ENCODE results near the gene TMEM131L. TPM values are rescaled to one million over a fixed set of nuclear protein-coding genes. Genes with fewer than 3 reads are reported as not detected.
"Not testable (repeated sequence)": the region's sequence is repeated elsewhere in the genome, so short reads cannot be mapped to it uniquely, and the experiment has no call there.

The TMEM131L gene
- total RNA-seq, 1 donor from 2014 or later = 14.0 TPM

DNA sequence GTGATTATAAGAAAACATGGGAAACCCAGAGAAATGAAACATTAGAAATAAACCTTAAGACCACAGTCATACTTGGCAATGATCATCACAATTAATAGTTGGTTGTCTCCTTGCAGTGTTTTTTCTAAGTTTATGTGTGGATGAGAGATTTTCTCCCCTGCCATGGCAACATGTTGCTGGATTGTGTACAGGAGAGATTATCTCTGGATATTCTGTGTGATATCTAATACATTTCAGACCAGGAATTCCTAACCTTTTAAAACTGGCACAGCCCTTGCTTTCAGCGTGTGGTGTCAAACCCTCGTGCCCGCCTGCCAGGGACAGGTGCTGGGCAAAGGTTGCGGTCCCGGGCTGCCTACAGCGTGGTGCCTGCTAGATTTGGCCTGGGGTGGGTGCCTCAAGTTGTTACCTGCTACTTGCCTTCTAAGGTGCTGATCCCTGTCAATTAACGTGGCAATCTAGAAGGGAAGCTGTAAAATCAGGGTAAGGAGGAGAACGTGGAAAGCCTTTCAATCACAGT, 100.5 kb downstream of the TMEM131L start:
- DNase-seq (ENCODE audit: low spot score) (peak; percentile 93), ATAC-seq (peak; percentile 76)

DNA sequence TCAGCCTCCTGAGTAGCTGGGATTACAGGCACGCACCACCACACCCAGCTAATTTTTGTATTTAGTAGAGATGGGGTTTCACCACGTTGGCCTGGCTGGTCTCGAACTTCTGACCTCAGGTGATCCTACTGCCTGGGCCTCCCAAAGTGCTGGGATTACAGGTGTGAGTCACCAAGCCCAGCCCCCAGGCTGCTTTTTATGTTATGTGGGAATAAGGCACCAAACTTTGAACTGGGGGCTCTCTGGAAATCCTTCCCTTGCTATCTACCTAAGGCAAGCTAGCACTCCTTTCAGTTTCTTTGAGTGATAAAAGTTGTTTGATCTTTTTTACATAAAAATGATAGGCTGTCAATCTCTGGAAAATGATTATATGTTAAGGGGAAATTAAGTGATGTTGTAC, 101.5 kb downstream of the TMEM131L start:
- DNase-seq (ENCODE audit: low spot score); ATAC-seq: not testable (repeated sequence)

DNA sequence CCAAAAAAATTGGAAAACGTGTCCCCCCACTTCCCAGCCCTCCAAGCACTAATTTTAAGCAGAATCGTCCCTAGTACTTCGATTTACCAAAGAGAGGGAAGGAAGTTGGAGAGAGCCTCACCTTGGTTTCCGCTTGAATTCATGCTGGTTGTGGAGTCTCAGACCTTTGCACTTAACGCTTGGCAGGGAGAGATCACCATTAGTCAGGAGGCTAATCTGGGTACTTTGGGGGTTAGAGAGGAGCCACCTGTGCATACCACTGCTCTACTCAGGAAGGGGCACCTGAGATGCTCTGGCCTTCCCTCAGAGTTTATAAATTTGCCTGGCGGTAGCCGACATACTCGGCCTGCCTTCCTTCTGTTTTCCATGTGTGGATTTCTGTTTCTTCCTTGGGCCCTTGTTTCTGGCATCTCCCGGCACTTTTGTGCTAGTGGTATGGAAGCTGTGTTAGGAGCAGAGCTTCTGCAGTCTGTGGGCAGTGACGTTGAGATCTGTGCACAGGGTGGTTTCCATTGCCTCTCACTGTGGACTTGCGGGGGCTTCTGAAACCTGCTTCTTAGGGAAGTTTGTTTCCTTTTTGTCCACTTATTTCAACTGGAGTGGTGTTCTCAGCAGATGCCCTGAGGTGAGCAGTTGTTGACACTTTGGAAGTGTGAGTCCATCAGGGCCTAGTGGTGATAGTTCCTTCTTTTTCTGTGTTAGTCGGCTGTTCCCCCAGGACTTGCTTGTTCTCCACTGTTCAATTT, 104.2 kb downstream of the TMEM131L start:
- ATAC-seq (peak; percentile 49), DNase-seq (ENCODE audit: low spot score) (no peak)

DNA sequence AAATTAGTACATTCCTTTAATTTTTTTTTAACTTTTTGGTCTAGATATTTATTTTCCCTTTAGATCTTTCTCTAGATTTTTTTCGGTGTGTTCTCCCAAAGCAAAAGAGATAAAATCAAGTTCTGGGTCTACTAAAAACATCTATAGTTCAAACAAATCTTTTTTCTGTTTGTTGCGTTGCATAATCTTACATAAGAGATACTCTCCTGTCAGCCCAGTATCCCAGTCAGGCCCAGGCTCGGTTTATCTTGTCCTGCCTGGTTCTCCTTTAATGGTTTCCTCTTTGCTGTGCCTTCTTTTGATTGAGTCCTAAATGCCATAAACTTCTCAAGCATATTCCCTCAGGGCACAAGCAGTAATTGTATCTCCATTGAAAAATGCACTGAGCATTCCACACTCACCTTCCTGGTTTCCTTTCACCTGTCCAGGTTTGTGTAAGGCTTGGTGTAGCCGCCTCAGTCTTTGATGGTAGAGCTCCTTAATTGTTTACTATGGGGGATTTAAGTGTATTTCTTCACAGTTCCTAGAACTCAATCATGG, 104.9 kb downstream of the TMEM131L start:
- DNase-seq (ENCODE audit: low spot score) = no peak
- ATAC-seq = peak; percentile 35

DNA sequence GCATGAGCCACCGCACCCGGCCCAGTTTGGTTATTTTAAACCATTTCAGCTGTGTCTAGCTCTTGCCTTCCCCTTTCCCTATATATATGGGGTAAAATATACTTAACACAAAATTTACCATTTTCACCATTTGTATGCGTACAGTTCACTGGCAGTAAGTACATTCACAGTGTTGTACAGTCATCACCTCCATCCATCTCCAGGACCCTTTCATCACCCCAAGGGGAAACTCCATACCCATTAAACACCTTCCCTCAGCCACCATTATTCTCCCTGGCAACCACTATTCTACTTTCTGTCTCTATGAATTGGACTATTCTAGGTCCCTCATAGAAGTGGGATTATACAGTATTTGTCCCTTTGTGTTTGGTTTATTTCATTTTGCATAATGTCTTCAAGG, 106.4 kb downstream of the TMEM131L start:
- no peak for DNase-seq (ENCODE audit: low spot score)

DNA sequence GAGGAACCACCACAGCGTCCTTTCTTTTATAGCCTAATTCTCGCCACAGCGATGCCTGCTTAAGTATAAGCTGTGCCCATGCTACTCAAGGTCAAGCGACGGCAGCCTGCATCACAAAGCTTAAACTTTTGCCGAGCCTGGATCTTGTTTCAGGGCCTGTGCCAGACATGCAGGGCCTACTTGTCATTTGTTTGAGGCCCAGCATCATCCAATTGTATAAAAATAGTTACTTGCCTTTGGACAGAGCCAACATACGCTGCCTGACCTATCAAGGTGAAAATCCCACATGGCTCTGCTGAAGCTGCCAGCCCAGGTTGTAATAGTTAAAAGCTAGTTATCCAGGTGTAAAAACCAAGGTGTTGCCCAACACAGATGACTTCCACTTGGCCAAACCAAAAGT, 107.1 kb downstream of the TMEM131L start:
- ATAC-seq (peak; percentile 11), DNase-seq (ENCODE audit: low spot score) (no peak)

More for the DNA sequence above, 106.4 kb downstream of the TMEM131L start:
- ATAC-seq = no peak

DNA sequence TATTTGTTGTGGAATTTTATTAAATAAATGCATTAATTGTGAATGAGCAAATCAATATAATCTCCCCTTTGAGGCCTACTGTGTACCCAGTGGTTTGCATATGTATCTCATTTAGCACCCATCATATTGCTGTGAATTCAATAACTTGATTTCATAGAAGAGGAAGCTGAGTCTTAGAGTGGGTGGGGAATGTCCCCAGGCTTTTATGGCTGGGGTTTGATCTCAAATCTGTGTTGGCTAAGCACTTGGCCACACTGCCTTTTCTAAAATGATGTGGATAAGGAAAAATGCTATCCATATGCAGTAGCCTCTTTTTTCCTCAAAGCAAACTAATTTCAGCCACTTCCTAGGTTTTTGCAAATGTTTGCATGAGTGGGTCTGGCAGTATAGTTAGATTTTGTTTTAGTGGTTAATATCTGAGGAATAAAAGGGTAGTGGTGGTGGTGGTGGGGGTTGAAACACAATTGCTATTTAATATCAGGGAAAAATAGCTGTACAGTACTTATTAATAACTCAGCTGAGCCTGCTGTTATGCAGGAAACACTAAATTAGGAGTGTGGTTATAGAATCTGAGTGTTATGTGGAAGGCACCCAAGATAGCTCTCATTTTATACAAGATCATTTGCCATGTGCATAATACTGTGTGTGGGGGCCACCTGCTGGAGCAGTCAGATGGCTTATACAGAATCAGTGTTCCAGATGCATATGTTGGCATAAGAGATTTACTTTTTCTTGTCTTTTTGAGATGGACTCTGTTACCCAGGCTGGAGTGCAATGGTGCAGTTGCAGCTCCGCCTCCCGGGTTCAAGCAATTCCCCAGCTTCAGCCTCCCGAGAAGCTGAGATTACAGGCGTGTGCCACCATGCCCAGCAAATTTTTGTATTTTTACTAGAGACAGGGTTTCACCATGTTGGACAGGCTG, 108.0 kb downstream of the TMEM131L start:
- ATAC-seq (peak; percentile 75), DNase-seq (ENCODE audit: low spot score) (no peak)

DNA sequence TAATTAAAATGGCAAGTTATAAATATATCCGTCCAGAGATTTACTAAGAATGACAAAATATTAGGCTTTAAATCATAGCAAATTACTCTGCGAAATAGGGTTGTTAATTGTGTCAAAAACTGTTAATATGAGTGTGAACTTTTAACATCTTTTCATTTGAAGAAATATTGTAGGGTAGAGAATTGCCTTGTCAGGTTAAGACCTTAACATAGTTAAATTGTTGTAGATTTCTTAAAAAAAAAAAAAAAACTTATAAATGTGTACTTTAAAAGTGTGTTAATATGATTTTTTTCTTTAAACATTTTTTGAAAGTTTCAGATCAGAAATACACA, 110.2 kb downstream of the TMEM131L start:
- no peak for ATAC-seq
- no peak for DNase-seq (ENCODE audit: low spot score)

DNA sequence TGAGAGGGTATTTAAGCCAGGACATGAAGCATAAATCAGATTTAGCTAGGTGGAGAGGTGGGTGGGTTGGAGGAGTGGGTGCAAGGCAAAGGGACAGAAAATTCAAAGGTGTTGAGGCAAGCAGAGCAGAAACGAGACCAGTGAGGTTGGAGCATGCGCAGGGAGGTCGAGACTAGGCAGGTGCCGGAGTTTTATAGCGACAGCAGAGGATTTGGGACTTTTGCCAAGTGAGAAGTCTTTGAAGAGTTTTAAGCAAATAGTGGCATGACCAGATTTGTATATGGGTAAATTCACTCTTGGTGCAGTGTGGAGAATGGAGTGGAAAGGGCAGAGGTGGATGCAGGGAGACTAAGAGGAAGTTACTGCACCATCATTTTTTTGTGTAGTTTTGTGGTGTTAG, 110.9 kb downstream of the TMEM131L start:
- DNase-seq (ENCODE audit: low spot score) (no peak), ATAC-seq (peak; percentile 41)

DNA sequence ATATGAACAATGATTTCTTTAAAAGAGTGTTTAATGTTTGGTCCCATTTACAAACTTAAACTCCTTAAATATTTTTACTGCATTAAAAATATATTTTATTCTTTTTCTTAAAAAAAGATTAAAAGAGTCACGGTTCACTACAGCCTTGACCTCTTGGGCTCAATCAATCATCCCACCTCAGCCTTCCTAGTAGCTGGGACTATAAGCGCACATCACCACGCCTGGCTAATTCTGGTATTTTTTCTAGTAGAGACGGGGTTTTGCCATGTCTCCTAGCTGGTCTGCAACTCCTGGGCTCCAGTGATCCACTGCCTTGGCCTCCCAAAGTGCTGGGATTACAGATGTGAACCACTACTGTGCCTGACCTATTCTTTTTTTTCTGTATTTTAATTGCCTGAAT, 113.2 kb downstream of the TMEM131L start:
- ATAC-seq (no peak), DNase-seq (ENCODE audit: low spot score) (no peak)

DNA sequence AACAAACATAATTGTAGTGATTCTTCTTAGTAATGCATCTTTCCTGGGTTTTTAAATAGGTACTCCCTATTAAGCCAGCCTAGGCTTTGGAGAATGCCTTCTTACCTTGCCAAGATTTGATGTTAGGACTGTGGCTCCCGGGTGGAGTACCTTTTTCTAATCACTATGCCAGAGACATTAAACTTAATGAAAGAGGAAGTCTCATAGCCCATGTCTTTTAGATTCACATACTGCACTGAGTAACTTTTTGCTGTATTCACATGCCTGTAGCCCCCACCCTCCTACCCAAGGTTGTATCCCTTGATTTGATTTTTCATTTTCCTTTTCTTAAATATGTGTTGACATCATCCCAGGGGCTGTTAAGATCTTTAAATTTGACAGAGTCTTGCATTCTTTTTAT, 113.7 kb downstream of the TMEM131L start:
- ATAC-seq = no peak
- no peak for DNase-seq (ENCODE audit: low spot score)

DNA sequence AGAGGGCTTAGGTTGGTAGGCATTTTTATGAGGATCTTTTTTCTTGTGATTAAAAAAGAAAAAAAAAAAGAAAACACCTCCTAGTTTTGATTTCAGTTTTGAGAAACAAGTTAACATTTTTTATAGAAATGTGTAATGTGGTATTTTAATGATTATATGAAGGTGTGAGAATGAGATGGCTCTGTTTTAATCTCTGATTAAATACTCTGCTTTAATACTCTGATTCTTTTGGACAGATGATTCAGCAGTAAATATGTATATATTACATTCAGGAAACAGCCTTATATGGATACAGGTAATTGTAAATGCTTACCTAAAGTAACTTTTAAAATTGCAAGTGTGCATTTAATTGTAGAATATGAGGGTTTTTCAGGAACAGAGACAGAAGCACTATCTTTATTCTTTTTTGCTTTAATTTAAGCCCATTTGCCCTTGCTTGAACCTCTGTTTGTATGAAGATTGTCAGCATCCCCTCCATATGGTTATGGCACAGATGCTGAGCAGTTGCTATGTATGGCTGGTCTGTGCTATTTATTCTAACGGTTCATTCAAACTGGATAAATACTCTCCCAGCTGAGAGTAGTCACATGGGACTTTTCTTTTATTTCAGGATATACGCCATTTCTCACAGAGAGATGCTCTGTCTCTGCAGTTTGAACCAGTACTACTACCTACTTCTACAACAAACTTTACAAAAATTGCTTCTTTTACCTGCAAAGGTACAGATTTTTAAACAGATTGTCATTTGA, 117.0 kb downstream of the TMEM131L start:
- ATAC-seq = no peak
- DNase-seq (ENCODE audit: low spot score) = no peak

DNA sequence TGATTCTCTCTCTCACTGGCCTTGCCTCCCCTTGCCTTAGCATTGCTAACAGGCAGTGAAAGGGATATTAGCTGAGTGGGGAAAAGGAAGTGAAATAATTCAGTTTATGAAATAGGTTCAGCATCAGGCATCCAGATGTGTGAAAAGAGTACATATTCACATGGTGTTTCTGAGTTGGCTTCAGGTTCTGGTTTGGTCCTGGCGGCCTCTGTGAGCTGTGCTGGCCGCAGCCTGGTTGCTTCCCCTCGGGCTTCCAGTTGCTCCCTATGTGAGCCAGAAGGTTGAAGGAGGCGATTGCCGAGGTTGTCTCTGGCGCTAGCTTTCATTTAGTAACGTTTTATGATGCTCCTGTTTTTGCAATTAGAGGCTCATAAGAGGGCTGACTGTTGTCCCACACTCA, 118.9 kb downstream of the TMEM131L start:
- ATAC-seq (no peak), DNase-seq (ENCODE audit: low spot score) (no peak)

DNA sequence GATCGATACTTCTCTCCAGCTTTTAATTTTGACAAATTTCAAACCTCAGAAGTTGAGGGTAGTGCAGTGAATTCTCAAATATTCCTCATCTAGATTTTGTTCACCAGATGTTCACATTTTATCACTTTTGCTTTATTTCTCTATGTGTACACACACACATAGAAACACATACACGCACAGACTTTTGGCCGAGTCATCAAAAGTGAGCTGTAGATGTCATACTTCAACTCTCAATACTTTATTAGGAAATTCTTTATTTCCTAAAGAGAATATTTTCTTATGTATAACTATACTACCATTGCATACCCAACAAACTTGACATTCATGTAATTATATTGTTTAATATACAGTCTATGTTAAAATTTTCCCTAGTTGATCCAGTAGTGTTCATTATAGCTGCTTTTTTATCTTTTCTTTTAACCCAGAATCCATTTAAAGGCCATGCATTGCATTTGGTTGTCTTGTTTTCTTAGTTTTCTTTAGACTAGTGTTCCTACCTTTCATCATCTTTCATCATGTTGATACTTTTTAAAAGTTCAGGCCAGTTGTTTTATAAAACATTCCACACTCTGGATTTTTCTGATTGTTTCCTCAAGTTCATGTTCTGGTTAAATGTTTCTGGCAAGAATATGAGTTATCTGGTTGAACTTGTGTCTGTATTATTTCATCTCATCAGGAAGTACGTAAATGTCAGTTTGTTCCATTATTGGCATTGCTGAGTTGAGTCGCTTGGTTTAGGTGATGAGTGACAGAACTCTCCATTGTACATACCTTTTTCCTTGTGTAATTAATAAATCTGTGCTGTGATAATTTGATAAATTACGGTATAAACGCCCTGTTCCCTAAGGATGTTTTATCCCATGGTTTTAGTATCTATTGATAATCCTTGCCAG, 123.8 kb downstream of the TMEM131L start:
- no peak for ATAC-seq
- DNase-seq (ENCODE audit: low spot score) = no peak

DNA sequence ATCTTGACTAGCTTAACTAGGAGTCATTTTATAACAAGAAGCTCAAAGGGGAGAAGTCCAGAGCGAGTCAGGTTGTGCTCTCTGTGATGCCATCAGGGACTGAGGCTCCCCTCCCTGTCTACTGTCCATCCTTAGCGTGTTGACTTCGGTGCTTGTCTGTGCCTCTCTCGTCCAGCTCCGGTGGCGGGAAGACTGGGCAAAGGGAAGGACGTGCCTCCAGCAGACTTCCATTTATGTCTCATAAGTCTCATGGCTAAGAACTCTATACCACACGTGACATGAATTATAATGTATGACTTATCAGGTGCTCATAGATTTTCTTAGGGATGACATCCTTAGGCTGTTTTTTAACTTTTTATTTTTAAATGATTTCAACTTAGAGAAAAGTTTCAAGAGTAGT, 125.3 kb downstream of the TMEM131L start:
- ATAC-seq = no peak

DNA sequence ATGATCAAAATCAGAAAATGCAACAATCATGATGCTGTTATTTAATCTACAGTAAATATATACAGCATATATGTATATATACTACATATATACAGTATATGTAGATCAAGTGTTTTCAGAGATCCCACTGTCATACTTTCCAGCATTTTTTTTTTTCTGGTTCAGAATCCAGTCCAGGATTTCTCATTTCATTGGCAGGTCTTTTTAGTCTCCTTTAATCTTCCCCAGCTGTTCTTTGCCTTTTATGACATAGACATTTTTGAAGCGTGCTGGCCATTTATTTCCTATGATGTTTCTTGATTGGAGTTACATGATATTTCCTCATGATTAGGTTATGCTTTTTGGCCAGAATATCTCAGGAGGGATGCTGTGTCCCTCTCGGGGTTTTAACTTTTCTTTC, 125.9 kb downstream of the TMEM131L start:
- DNase-seq (ENCODE audit: low spot score) = no peak
- ATAC-seq = no peak

More for the DNA sequence above, 125.3 kb downstream of the TMEM131L start:
- DNase-seq (ENCODE audit: low spot score) = no peak

DNA sequence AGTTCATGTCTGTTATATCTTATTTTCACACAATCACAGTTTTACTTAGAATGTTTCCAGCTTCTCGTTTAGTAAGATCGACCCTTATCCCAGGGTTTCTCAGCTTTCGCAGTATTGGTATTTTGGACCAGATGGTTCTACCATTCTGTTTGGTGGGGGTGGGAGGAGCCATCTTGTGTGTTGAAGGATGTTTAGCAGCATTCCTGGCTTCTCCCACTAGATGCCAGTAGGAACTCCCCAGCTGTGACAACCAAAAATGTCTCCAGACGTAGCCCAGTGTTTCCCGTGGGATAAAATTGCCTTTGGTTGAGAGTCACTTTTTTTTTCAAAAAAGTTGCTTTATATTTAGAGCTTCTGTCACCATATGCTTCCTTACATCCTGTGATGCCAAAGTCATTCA, 127.0 kb downstream of the TMEM131L start:
- ATAC-seq (no peak), DNase-seq (ENCODE audit: low spot score) (no peak)

DNA sequence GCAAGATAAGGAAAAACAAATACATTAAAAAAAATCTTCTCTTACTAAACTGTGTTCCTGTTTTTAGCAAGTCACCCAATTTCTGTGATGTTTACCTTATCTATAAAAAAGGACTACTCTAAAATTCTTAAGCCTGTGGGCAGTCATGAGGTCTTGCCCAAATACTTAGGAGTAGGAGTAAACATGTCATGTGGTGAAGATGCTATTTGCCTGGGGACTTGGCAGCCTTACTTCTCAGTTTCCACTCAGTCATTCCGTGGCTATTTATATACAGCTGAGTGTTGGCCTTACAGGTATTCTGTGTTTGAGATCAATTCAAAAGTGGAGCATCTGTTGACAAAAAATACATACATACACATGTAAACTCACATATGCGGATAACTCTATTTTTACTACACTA, 128.1 kb downstream of the TMEM131L start:
- DNase-seq (ENCODE audit: low spot score) = no peak

DNA sequence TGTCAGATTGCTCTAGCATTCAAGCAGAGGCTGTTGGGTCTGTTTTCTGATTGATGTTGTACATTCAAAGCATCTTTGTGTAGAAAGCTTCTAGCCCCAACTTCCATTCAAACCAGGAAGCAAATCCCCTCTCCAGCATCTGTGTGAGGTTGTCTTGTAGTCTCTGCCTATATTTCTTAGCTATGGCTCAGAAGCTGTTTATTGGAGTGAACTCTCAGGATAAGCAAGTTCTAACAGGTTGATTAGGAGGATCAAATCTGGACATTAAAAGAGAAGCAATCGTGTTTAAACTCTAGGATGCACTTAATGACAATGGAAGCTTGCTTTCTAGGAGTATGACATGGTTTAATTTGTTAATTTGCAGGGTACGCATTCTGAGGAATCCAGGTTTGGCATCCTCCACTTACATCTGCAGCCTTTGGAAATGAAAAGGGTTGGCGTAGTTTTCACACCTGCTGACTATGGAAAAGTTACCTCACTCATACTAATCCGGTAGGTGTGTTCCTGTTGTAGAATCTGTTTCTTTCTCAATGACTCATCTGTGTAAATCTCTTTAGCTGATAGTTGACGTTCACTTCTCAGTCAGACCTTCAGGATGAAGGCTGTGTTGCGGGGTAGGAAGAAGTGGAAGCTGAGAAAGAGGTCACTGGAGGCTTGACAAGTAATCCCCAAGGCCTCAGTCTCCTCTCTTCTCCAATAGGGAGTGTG, 129.9 kb downstream of the TMEM131L start:
- DNase-seq (ENCODE audit: low spot score) (no peak), ATAC-seq (no peak)

More for the DNA sequence above, 128.1 kb downstream of the TMEM131L start:
- ATAC-seq = no peak

Data from left lobe of liver (tissue), 2 donors.